Mesothelial cell of epicardium (in vitro differentiated cells): Measurements from ENCODE around the gene MID1. TPM values are rescaled to one million over a fixed set of nuclear protein-coding genes. Genes with fewer than 3 reads are reported as not detected.

Source experiments
- DNase-seq, 2 experiments: peaks; one replicate each; pipeline ENCODE4 v3.0.0; 2021; ENCODE audit warnings: low spot score in 2 of 2; ENCODE audit not compliant: unreplicated experiment in 2 of 2
- H3K27ac Mint-ChIP-seq: 2 replicates; pipeline ENCODE4 v1.8.0; 2021; ENCODE audit warnings: mixed read lengths
- H3K27me3 Mint-ChIP-seq: 2 replicates; pipeline ENCODE4 v1.8.0; 2021; ENCODE audit warnings: low read depth, mixed read lengths
- H3K36me3 Mint-ChIP-seq: 2 replicates; pipeline ENCODE4 v1.8.0; 2021; ENCODE audit warnings: mixed read lengths
- H3K4me1 Mint-ChIP-seq: 2 replicates; pipeline ENCODE4 v1.8.0; 2021; ENCODE audit warnings: mixed read lengths
- H3K4me3 Mint-ChIP-seq: 2 replicates; pipeline ENCODE4 v1.8.0; 2021; ENCODE audit warnings: mild to moderate bottlenecking, moderate library complexity, mixed read lengths
- H3K9me3 Mint-ChIP-seq: 2 replicates; pipeline ENCODE4 v1.8.0; 2021; ENCODE audit warnings: mixed read lengths
- CTCF ChIP-seq: fragments of 200-600 bp; sonication (generic); IDR thresholded peaks from one replicate; pipeline ENCODE4 v1.5.0; 2021; ENCODE audit warnings: antibody characterized with exemption; ENCODE audit not compliant: unreplicated experiment
- total RNA-seq: library from RNA; stranded (reverse); gene quantifications from 3 replicates; pipeline ENCODE4 v1.2.1, GENCODE V29; 2021

MID1 gene
- total RNA-seq, 1 donor from 2014 or later, result 48.3 TPM

GRCh38 chrX:10401239-10401638, 219.1 kb downstream of the MID1 start:
- TF ChIP-seq CTCF, result peak; percentile 36
- no peaks in the 10 kb centered on the region for H3K4me1 Mint-ChIP-seq
- H3K27me3 Mint-ChIP-seq, result no peaks in the 10 kb centered on the region
- peaks cover 45% of the 10 kb centered on the region for H3K9me3 Mint-ChIP-seq
- no peaks in the 10 kb centered on the region for H3K36me3 Mint-ChIP-seq
- H3K4me3 Mint-ChIP-seq, result no peak overlapping the region
- no peak for DNase-seq
- no peak overlapping the region for H3K27ac Mint-ChIP-seq

- no peak overlapping the region for H3K27ac Mint-ChIP-seq
- no peak overlapping the region for H3K4me3 Mint-ChIP-seq
- H3K27me3 Mint-ChIP-seq, result no peaks in the 10 kb centered on the region
- H3K9me3 Mint-ChIP-seq, result peaks cover 51% of the 10 kb centered on the region
- H3K4me1 Mint-ChIP-seq, result no peaks in the 10 kb centered on the region
- TF ChIP-seq CTCF, result no peak
- DNase-seq, result no peak
- H3K36me3 Mint-ChIP-seq, result no peaks in the 10 kb centered on the region
Measured at GRCh38 chrX:10399043-10399741, 221.2 kb downstream of the MID1 start.

DNA sequence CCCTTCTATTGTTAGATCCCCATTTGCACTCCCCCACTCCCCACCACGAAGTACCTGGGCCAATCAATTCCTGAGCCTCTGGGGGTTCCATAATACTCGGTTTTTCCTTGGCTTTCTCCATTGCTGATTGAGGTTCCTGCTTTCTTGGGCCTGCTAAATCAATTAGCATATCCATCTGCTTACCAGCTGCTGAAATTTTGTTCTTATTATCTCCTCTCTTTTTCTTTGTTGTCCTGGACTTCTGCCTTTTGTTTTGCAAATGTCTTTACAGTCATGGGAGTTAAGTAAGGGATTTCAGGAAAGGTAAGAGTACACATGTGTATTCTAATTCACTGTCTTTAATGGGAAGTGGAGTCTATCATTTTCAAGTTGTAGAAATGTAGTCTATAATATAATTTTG, 222.2 kb downstream of the MID1 start:
- Mint-ChIP-seq H3K27ac (no peak overlapping the region), H3K36me3 (no peaks in the 10 kb centered on the region), H3K27me3 (no peaks in the 10 kb centered on the region), H3K9me3 (peaks cover 45% of the 10 kb centered on the region), H3K4me1 (no peaks in the 10 kb centered on the region), H3K4me3 (no peak overlapping the region)
- no peak for TF ChIP-seq CTCF
- DNase-seq, result no peak

DNA sequence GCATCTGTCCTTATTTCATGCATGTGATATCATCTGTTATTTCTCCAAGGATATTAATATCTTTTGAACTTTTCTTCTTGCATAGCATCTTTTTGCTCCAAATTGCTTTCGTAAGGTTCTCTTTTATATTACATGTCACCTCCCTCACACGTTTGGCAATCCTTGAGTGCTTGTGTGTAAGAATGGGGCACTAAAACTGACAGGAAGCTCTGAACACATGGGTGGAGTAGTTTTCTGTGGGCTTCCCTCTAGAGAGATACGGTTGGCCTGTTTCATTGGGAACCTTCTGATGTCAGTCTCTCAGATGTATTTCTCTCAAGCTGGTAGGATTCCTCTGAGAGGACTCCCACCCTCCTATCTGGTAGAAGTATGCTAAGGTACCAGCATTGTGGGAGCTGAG, 223.0 kb downstream of the MID1 start:
- TF ChIP-seq CTCF, result no peak
- no peak overlapping the region for H3K27ac Mint-ChIP-seq
- no peak overlapping the region for H3K4me3 Mint-ChIP-seq
- H3K9me3 Mint-ChIP-seq, result peaks cover 40% of the 10 kb centered on the region
- H3K4me1 Mint-ChIP-seq, result no peaks in the 10 kb centered on the region
- no peaks in the 10 kb centered on the region for H3K36me3 Mint-ChIP-seq
- DNase-seq, result no peak
- no peaks in the 10 kb centered on the region for H3K27me3 Mint-ChIP-seq

DNA sequence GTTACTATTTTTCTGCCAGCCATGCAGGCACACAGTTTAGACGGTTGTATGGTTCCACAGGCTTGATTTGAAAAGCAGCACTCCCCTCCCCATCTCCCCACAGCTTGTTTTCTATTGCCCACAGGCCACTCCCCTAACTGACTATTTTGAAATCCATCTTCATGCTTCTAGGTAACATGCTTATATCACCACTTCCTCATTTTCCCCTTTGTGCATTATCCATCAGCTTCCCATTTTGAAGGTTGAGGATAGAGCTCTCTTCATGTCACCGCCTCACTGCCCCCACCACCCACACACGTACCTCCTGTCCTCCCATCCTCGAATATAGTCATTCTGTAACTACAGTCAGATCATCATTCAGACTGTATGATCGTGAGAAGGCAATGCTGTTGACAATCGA, 224.7 kb downstream of the MID1 start:
- H3K4me3 Mint-ChIP-seq, result no peak overlapping the region
- H3K36me3 Mint-ChIP-seq, result no peaks in the 10 kb centered on the region
- DNase-seq, result no peak
- H3K27me3 Mint-ChIP-seq, result no peaks in the 10 kb centered on the region
- no peak for TF ChIP-seq CTCF
- H3K27ac Mint-ChIP-seq, result no peak overlapping the region
- peaks cover 35% of the 10 kb centered on the region for H3K9me3 Mint-ChIP-seq
- no peaks in the 10 kb centered on the region for H3K4me1 Mint-ChIP-seq
